Mesodermal cell (in vitro differentiated cells): Measurements from ENCODE around the gene TNS3.

Source experiments
- H3K27ac ChIP-seq: 2 replicates; pipeline ENCODE4 v1.7.0; 2013; ENCODE audit warnings: mild to moderate bottlenecking, low read depth, low read length, moderate library complexity; ENCODE audit not compliant: severe bottlenecking
- H3K36me3 ChIP-seq: 2 replicates; pipeline ENCODE4 v1.7.1; 2013; ENCODE audit warnings: mild to moderate bottlenecking, low read length, moderate library complexity; ENCODE audit not compliant: control insufficient read depth, insufficient read depth
- H3K4me1 ChIP-seq: one replicate; pipeline ENCODE4 v1.7.1; 2013; ENCODE audit warnings: mild to moderate bottlenecking, low read length; ENCODE audit not compliant: insufficient read depth, control insufficient read depth, poor library complexity, severe bottlenecking
- H3K4me3 ChIP-seq: 2 replicates; pipeline ENCODE4 v1.7.0; 2013; ENCODE audit warnings: low read length, control low read depth, mild to moderate bottlenecking; ENCODE audit not compliant: insufficient read depth, poor library complexity, severe bottlenecking; ENCODE audit errors: extremely low read depth
- H3K9me3 ChIP-seq: 2 replicates; pipeline ENCODE4 v1.7.1; 2013; ENCODE audit warnings: mild to moderate bottlenecking, low read length, moderate library complexity; ENCODE audit not compliant: control insufficient read depth
- WGBS, 2 experiments: methylation state at CpG; one replicate each; pipeline ENCODE4 v1.1.5; 2013; ENCODE audit warnings: missing lambda C conversion rate in 2 of 2; ENCODE audit not compliant: insufficient coverage in 2 of 2; 5-methylcytosine and 5-hydroxymethylcytosine counted together

Gene TNS3

GRCh38 chr7:47330561-47331178, 251.2 kb downstream of the TNS3 start:
- H3K4me1 ChIP-seq: peaks cover 51% of the 10 kb centered on the region

GRCh38 chr7:47330026-47330425, 251.9 kb downstream of the TNS3 start:
- 43 to 75% methylated on average over 2 to 6 of the region's 6 CpGs for WGBS, 2 experiments
- Histone ChIP-seq H3K27ac (peak overlapping the region; percentile 98), H3K4me1 (peaks cover 53% of the 10 kb centered on the region), H3K36me3 (peaks cover 3% of the 10 kb centered on the region), H3K9me3 (no peaks in the 10 kb centered on the region), H3K4me3 (no peak overlapping the region)

More at GRCh38 chr7:47330561-47331178, 251.2 kb downstream of the TNS3 start:
- no peak overlapping the region for H3K27ac ChIP-seq
- WGBS, 2 experiments: 84 to 95% methylated on average over 11 to 16 of the region's 16 CpGs
- H3K9me3 ChIP-seq: no peaks in the 10 kb centered on the region
- H3K4me3 ChIP-seq: no peak overlapping the region
- peaks cover under 1% of the 10 kb centered on the region for H3K36me3 ChIP-seq

- 84 to 87% methylated on average over 15 to 19 of the region's 19 CpGs for WGBS, 2 experiments
- Histone ChIP-seq H3K36me3 (peaks cover 3% of the 10 kb centered on the region), H3K4me3 (no peak overlapping the region), H3K4me1 (peaks cover 54% of the 10 kb centered on the region), H3K9me3 (no peaks in the 10 kb centered on the region), H3K27ac (peak overlapping the region; percentile 98)
Measured at GRCh38 chr7:47329320-47329926, 252.5 kb downstream of the TNS3 start.

- Histone ChIP-seq H3K4me3 (peak overlapping the region; percentile 34), H3K27ac (peak overlapping the region; percentile 98), H3K36me3 (peaks cover 3% of the 10 kb centered on the region), H3K4me1 (peaks cover 54% of the 10 kb centered on the region), H3K9me3 (no peaks in the 10 kb centered on the region)
- WGBS, 2 experiments: 75 to 83% methylated on average over 7 of the region's 7 CpGs
Measured at GRCh38 chr7:47328392-47329319, 253.3 kb downstream of the TNS3 start.

- H3K4me3 ChIP-seq: peak overlapping the region; percentile 34
- H3K4me1 ChIP-seq: peaks cover 48% of the 10 kb centered on the region
- H3K36me3 ChIP-seq: peaks cover 8% of the 10 kb centered on the region
- no peaks in the 10 kb centered on the region for H3K9me3 ChIP-seq
- 1 to 4% methylated on average over 19 to 23 of the region's 24 CpGs for WGBS, 2 experiments
- peak overlapping the region; percentile 98 for H3K27ac ChIP-seq
Measured at GRCh38 chr7:47327698-47328391, 254.1 kb downstream of the TNS3 start.

DNA sequence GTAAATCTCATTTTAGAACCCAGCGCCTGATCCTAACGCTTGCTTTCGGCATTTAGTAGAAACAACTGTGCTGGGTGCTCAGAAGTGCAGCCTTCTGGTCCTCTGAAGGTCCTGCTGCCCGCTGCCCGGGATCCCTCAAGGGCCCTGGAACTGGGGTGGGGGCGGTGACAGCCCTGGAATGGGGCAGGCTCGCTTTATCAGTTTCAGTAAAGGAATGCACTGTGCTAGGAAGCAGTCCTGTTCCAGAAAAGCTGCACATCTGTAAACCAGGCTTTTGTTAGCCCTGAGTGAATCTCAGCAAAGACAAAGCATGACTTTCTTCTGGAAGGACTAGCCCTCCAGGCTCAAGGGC, 254.6 kb downstream of the TNS3 start:
- Histone ChIP-seq H3K9me3 (no peaks in the 10 kb centered on the region), H3K4me1 (peaks cover 48% of the 10 kb centered on the region), H3K4me3 (peak overlapping the region; percentile 34), H3K36me3 (peaks cover 12% of the 10 kb centered on the region), H3K27ac (peak overlapping the region; percentile 98)
- 59 to 67% methylated on average over 6 to 7 of the region's 7 CpGs for WGBS, 2 experiments

GRCh38 chr7:47326808-47327207, 255.1 kb downstream of the TNS3 start:
- H3K4me1 ChIP-seq: peaks cover 48% of the 10 kb centered on the region
- H3K9me3 ChIP-seq: peaks cover 1% of the 10 kb centered on the region
- peak overlapping the region; percentile 34 for H3K4me3 ChIP-seq
- 87 to 92% methylated on average over 6 to 7 of the region's 8 CpGs for WGBS, 2 experiments
- peaks cover 14% of the 10 kb centered on the region for H3K36me3 ChIP-seq
- H3K27ac ChIP-seq: peak overlapping the region; percentile 98

DNA sequence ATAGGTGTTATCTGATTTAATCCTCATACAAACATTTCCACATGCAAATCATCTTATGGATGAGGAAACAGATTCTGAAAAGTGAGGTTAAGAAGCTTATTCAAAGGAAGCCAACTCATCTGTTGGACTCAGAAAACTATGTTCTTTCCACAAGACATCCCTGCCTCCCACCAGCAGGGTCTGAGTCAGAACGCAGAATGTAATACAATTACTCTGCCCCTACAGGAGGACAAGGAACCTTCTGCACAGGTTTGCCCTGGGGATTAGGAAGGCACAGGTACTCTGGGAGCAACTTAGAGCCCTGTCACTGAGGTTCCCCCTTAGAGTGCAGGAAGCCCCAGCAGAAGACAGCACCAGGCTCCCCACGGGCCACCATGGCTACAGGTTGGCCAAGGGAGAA, 255.7 kb downstream of the TNS3 start:
- H3K4me1 ChIP-seq: peaks cover 48% of the 10 kb centered on the region
- WGBS, 2 experiments: 100% methylated on average over 1 of the region's 2 CpGs; no CpG with 5 or more reads in 1 of the 2 experiments
- H3K9me3 ChIP-seq: peaks cover 2% of the 10 kb centered on the region
- peaks cover 19% of the 10 kb centered on the region for H3K36me3 ChIP-seq
- H3K4me3 ChIP-seq: no peak overlapping the region
- no peak overlapping the region for H3K27ac ChIP-seq

- Histone ChIP-seq H3K36me3 (peaks cover 28% of the 10 kb centered on the region), H3K9me3 (peaks cover 2% of the 10 kb centered on the region), H3K4me1 (peaks cover 46% of the 10 kb centered on the region), H3K4me3 (no peak overlapping the region), H3K27ac (no peak overlapping the region)
- WGBS, 2 experiments: 94 to 98% methylated on average over 4 to 6 of the region's 6 CpGs
Measured at GRCh38 chr7:47325337-47325736, 256.6 kb downstream of the TNS3 start.

GRCh38 chr7:47323904-47324303, 258.0 kb downstream of the TNS3 start:
- no peak overlapping the region for H3K4me3 ChIP-seq
- H3K4me1 ChIP-seq: peaks cover 31% of the 10 kb centered on the region
- H3K36me3 ChIP-seq: peaks cover 43% of the 10 kb centered on the region
- no peak overlapping the region for H3K27ac ChIP-seq
- no CpG with 5 or more reads among the region's 4 CpGs for WGBS, 2 experiments
- H3K9me3 ChIP-seq: peaks cover 2% of the 10 kb centered on the region
